ENCODE data around the gene SLC37A1. TPM values are rescaled to one million over a fixed set of nuclear protein-coding genes. Genes with fewer than 3 reads are reported as not detected.

Gene SLC37A1
- polyA plus RNA-seq, 12 donors = 2.2 to 8.2 (median 2.9) TPM; not detected in 1

- DNase-seq = no peak
Observed at GRCh38 chr21:42526379-42526727, 12.7 kb downstream of the SLC37A1 start.

- no peak for DNase-seq
Observed at GRCh38 chr21:42527127-42527488, 13.5 kb downstream of the SLC37A1 start.

- DNase-seq = no peak
Observed at GRCh38 chr21:42527489-42528158, 14.0 kb downstream of the SLC37A1 start.

- no peak for DNase-seq
Observed at GRCh38 chr21:42530167-42530518, 16.5 kb downstream of the SLC37A1 start.

GRCh38 chr21:42531771-42532170 is 18.1 kb downstream of the SLC37A1 start:
- DNase-seq = no peak

- no peak for DNase-seq
Observed at GRCh38 chr21:42532466-42533181, 19.0 kb downstream of the SLC37A1 start.

GRCh38 chr21:42533306-42533962 is 19.8 kb downstream of the SLC37A1 start:
- DNase-seq = no peak

GRCh38 chr21:42533963-42534355 is 20.3 kb downstream of the SLC37A1 start:
- no peak for DNase-seq

GRCh38 chr21:42534421-42535378 is 21.0 kb downstream of the SLC37A1 start:
- peak; percentile 45 for DNase-seq

- DNase-seq = no peak
Observed at GRCh38 chr21:42535602-42536171, 22.0 kb downstream of the SLC37A1 start.

- no peak for DNase-seq
Observed at GRCh38 chr21:42536601-42537000, 22.9 kb downstream of the SLC37A1 start.

GRCh38 chr21:42537106-42537742 is 23.6 kb downstream of the SLC37A1 start:
- no peak for DNase-seq

GRCh38 chr21:42538479-42539275 is 25.0 kb downstream of the SLC37A1 start:
- no peak for DNase-seq

- DNase-seq = no peak
Observed at GRCh38 chr21:42539342-42539741, 25.7 kb downstream of the SLC37A1 start.

GRCh38 chr21:42539931-42540343 is 26.3 kb downstream of the SLC37A1 start:
- no peak for DNase-seq

- no peak for DNase-seq
Observed at GRCh38 chr21:42540396-42540795, 26.7 kb downstream of the SLC37A1 start.

GRCh38 chr21:42541174-42541573 is 27.5 kb downstream of the SLC37A1 start:
- no peak for DNase-seq

GRCh38 chr21:42541618-42542017 is 28.0 kb downstream of the SLC37A1 start:
- no peak for DNase-seq

GRCh38 chr21:42542196-42542595 is 28.5 kb downstream of the SLC37A1 start:
- DNase-seq = no peak

GRCh38 chr21:42542596-42542995 is 28.9 kb downstream of the SLC37A1 start:
- no peak for DNase-seq

Data from muscle of arm (tissue), 12 donors.